Coronary artery (tissue), 2 donors: ENCODE results near the gene ALKBH5.

Experiments
- DNase-seq: peaks from one replicate; pipeline ENCODE4 v3.0.0-alpha.2; 2017; ENCODE audit warnings: low spot score
- H3K27ac ChIP-seq, 2 donors: fragments of 200-600 bp; sonication (generic); one replicate each; pipeline ENCODE4 v1.5.1; 2016 to 2019
- H3K4me3 ChIP-seq: fragments of 200-600 bp; sonication (generic); 2 replicates; pipeline ENCODE4 v1.5.1; 2016; ENCODE audit warnings: mild to moderate bottlenecking, moderate library complexity
- TF ChIP-seq, protein P1 (sequence below): fragments of 200-600 bp; sonication (generic); IDR thresholded peaks from one replicate; pipeline ENCODE4 v1.5.1; 2019; ENCODE audit warnings: antibody characterized with exemption

The ALKBH5 gene

DNA sequence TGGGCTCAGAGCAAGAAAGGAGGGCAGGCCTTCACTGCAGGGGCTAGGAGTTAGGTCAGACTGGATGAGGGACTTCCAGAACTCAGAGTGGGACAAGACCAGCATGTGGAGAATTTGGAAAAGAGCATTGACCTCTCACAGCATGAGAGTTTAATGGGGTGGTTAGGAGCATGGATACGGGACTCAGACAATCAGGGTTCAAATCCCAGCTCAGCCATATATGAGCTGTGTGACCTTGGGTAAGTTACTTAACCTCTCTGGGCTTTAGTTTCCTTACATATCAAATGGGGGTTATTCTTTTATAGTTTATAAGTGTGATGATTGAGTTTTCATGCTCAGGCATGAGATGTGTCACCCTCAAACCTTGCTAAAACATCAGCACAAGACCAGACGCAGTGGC is 37.4 kb upstream of the ALKBH5 start:
- no peak for DNase-seq
- no peak overlapping the region for H3K27ac ChIP-seq
- H3K4me3 ChIP-seq = no peak overlapping the region
- TF ChIP-seq, protein P1, sequence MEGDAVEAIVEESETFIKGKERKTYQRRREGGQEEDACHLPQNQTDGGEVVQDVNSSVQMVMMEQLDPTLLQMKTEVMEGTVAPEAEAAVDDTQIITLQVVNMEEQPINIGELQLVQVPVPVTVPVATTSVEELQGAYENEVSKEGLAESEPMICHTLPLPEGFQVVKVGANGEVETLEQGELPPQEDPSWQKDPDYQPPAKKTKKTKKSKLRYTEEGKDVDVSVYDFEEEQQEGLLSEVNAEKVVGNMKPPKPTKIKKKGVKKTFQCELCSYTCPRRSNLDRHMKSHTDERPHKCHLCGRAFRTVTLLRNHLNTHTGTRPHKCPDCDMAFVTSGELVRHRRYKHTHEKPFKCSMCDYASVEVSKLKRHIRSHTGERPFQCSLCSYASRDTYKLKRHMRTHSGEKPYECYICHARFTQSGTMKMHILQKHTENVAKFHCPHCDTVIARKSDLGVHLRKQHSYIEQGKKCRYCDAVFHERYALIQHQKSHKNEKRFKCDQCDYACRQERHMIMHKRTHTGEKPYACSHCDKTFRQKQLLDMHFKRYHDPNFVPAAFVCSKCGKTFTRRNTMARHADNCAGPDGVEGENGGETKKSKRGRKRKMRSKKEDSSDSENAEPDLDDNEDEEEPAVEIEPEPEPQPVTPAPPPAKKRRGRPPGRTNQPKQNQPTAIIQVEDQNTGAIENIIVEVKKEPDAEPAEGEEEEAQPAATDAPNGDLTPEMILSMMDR = no peak

DNA sequence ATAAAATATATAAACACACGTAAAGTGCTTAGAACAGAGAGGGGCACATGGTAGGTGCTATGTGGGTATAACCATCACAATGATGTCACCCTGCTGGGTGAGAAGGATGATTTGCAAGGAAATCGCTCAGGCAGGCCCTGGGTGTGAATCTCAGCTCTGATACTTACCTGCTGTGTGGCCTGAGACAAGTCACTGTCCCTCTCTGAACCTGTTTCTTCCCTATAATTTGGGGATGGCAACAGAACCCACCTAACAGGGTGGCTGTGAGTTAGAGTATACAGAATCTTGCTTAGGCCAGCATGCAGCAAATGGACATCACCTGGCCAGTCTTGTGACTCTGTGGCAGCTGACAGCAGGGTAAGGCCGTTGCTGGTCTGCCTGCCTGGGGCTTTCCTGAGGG is 36.6 kb upstream of the ALKBH5 start:
- TF ChIP-seq, protein P1 = no peak
- no peak overlapping the region for H3K27ac ChIP-seq
- no peak overlapping the region for H3K4me3 ChIP-seq
- DNase-seq = no peak

GRCh38 chr17:18148586-18148985 is 35.0 kb upstream of the ALKBH5 start:
- H3K27ac ChIP-seq = no peak overlapping the region
- no peak overlapping the region for H3K4me3 ChIP-seq
- DNase-seq = no peak
- TF ChIP-seq, protein P1 = no peak

DNA sequence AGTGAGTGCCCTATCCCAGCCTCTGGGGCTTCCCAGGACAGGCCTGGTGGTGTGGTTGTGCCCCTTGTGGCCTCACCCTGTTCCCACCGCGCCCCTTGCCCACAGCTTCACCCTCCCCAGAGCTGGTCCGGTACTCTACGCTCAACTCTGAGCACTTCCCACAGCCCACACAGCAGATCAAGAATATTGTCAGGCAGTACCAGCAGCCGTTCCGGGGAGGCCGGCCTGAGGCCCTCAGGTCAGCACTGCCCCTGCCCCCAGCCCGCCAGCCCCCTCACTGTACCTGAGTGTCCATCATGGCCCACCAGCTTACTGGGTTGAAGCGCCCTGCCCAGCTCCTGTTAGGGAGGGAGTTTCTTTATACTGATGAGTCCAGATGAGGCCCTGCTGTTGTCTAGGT is 32.3 kb upstream of the ALKBH5 start:
- TF ChIP-seq, protein P1 = no peak
- no peak for DNase-seq
- H3K4me3 ChIP-seq = no peak overlapping the region
- no peak overlapping the region for H3K27ac ChIP-seq

DNA sequence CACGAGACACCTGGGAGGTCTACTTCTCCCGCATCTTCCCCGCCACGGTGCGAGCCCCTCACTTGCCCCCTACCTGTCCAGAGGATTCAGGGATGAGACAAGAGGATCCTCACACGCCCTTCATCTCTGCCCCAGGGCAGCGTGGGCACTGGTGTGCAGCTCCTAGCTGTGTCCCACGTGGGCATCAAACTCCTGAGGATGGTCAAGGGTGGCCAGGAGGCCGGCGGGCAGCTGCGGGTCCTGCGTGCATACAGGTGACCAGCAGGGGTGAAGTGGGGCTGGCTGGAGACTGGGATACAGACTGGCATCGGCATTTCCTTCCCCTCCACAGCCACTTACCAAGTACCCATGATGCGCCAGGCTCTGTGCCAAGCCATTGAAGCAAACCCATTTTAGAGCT is 28.4 kb upstream of the ALKBH5 start:
- DNase-seq = no peak
- H3K4me3 ChIP-seq = no peak overlapping the region
- H3K27ac ChIP-seq = no peak overlapping the region
- TF ChIP-seq, protein P1 = no peak

- TF ChIP-seq, protein P1 = no peak
- H3K27ac ChIP-seq = peak overlapping the region in 1 of 2 donors; percentile 88
- DNase-seq = no peak
- no peak overlapping the region for H3K4me3 ChIP-seq
Measured at GRCh38 chr17:18156171-18156975, 27.3 kb upstream of the ALKBH5 start.

DNA sequence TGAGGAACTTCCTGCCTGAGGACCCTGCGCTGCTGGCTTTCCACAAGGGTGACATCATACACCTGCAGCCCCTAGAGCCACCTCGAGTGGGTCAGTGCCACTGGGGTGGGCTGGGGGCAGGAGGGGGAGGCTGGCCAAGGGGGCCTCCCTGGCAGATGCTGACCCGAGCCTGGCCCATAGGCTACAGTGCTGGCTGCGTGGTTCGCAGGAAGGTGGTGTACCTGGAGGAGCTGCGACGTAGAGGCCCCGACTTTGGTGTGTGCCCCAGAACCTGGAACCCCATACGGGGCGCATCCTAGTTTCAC is 26.7 kb upstream of the ALKBH5 start:
- TF ChIP-seq, protein P1 = no peak
- DNase-seq = no peak

More for the DNA sequence above, 26.7 kb upstream of the ALKBH5 start:
- peak overlapping the region in 1 of 2 donors; percentile 88 for H3K27ac ChIP-seq
- no peak overlapping the region for H3K4me3 ChIP-seq
